ELF-1 (cell line): ENCODE results near the gene USP19.

Source experiments
- DNase-seq: peaks from one replicate; pipeline ENCODE4 v3.0.0-alpha.2; 2016; ENCODE audit warnings: low read depth, low spot score

USP19 gene

DNA sequence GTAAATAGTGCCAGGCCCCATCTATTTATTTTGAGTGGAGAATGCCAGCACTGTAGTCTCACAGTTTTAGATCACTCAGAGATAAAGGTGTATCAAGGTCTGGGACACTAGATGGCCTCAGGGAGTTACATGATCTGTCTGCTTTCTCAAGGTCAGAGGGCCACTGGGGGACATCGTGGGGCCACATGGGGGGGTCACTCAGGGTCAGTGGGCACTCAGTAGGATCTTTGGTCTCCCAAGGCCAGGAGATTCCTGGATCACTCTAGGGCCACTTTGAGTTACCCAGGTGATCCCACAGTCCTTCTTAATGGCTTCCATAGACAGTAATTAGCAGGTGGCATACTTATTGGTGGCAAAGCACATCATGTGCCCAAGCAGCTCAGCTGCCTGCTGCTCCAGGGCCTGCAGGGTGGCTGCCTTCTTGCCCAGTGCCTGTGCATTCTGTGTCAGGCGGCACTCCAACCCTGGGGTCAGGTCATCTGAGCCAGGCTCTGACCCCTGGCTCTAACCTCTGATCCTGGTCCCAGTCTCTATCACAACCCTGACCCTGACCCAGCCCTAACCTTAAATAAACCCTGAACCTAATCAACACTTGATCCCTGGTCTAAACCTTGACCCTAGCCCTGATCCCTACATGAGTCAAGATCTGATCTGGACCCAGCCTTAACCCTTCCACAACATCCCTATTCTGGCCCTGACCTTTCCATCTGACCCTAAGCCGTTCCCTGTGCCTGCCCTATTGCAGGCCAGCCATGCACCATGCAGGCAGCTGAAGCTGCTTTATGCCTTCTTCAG, 14.0 kb upstream of the USP19 start:
- DNase-seq: no peak

DNA sequence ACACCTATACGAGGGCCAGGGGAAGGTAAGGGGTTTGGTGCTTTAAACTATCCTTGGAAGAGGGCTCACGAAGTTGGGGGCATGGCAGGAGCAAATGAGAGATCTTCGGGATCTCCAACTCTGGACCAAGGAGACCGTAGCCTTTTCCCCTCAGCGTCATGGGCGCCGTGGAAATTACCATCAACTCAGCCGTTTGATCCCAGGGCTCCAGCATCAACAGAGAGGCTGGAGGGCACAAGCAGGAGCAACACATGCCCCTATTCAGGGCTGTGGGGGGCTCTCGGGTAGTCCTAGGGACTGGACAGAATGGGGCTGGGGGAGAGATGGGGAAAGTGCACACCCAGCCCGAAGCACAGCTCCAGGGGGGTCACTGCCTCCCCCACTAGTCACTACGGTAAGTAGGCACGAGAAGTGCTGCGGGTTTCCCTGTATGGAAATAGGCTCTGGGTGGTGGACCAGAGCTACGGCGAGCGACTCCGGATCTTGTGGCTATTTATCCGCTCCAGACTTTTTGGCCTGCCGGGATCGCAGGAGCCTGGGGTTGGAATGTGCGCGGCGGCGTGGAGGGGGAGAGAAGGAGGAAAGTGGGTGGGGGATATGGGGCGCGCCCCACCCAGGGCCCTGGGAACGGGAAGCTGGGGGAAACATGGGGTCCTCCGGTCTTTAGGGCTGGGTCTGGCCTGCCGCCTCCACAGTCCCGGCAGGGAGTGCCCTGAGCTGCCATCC, 12.8 kb upstream of the USP19 start:
- peak; percentile 91 for DNase-seq

DNA sequence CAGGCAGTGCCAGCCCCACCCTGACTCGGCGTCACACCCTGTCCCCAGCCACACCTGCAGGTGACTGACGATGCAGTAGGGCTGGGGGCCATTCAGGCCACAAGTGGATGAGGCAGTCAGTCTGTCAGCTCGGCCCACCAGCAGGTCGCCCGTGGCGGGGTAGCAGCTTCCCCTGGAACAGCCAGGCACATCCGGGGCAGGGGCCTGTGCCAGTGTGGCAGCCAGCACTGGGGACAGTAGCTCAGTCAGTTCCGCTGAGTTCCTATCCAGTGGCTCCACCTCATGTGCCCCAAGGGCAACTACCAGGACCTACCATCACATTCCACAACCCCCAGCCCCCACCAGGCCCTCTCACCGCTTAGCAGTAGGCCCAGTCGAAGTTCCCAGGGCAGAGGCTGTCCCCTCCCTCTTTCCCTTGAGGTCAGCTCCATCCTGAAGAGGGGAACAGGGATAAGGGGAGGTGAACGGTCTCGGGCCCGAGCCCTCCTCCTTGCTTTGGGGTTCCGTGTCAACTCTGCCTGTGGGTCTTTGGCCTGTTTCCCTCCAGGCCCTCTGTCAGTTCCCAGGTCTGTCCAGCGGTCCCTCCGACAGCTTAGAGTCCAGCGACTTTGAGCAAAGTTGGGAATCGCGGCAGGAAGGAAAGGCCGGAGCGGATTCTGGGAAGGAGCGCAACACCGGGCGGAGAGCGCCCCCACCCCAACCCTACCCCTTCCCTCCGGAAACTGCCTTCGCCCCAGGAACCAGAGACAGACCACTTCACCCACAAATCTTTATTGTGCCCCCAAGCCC, 12.0 kb upstream of the USP19 start, which contains the start of gene LAMB2:
LAMB2 (minus strand) TSS at position 614 of the 789 bp plus-strand sequence; CDS start at position 431, 183 bp downstream.
- DNase-seq: peak; percentile 94

DNA sequence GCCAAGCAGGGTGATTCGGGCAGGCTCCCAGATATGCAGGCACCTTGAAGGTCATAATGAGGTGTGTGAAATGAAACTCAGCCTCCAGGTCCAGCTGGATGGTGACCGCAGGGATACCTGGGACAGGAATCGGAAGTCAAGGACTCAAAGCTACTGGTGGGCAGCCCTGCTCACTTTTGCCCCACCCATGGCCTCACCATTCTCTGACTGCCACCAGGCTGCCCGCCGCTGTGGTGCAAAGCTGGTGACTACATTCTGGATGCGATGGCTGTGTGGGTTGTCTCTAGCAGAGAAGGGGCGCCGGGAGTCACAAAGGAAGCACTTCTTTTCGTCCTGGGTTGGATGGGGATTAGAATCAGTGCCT, 11.4 kb upstream of the USP19 start:
- no peak for DNase-seq

DNA sequence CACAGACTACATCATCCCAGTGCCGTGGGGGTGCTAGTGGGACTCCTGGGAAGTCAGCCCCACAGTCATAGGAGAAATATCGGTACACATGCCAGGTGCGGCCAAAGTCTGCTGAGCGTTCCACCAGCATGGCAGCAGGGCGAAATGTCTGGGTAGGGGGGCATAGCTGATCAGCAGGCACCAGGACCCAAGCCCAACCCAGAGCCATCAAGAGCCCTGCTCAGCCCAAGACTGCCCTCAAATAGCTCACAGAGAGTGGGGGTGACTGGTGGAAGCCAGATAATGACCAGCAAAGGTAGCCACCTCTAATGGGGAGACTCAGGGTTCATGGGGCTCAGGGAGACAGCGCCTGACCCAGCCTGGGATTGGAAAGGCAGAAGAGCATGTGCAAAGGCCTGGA, 11.0 kb upstream of the USP19 start:
- no peak for DNase-seq

DNA sequence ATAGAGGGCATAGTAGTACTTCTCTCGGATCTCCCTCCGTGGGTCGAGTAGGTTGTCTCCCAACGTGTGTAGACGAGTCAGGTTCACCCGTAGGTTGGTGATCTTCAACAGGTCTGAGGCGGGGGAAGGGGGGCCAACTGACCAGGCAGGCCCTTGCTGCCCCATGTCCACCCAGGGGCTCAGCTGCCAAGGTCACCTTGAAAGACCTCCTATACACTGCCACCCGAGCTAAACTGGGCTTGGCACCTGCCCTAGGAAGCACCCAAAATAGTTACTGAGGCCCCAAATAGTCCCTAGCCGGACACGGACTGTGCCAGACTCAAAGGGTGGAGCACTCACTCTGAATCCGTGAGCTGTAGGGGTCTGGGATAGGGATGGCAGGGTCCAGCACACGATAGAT, 10.4 kb upstream of the USP19 start:
- DNase-seq: no peak

DNA sequence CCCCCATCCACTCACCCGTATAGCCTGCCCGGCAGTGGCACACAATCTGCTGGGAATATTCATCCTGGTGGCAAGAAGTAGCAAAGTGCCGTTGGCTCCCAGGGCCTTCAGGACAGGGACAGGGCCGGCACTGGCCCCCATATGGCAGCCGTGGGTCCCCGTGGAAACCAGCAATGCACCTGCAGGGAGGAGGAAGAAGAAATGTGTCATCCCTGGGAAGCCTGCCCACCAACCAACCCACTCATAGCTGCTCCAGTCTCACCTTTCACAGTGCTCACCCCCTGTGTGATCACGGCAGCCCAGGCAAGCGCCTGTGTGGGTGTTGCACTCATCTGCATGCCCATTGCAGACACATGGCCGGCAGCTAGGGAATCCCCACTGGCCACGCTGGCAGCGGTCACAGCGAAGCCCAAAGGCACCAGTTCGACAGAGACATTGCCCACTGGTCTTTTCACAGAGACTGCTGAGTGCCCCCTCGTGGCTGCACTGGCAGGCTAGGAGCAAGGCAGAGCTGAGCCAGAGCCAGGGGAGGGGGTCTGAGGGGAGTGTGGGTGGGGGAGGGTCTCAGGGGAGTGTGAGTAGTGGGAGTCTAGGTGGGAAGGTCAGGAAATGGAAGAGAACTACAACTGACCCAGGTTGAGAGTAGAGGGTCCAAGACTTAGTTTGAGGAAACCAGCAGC, 4.5 kb upstream of the USP19 start:
- DNase-seq: no peak

DNA sequence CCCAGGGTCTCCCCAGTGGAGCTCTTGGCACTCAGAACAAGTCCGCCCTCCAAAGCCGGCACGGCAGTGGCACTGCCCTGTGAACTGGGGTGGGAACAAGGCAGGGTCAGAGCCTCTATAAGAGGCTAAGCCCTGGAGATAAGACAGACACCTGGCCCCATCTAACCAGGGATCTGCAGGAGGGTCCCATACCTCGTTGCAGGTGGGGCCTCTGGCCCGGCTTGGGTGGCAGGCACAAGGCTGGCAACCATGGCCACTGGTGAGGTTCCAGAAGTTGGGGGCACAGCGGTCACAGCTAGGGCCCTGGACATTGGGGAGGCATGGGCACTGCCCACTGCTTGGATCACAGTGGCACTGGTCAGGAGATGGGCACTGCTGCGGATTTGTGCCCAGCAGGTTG, 3.6 kb upstream of the USP19 start:
- DNase-seq: no peak

DNA sequence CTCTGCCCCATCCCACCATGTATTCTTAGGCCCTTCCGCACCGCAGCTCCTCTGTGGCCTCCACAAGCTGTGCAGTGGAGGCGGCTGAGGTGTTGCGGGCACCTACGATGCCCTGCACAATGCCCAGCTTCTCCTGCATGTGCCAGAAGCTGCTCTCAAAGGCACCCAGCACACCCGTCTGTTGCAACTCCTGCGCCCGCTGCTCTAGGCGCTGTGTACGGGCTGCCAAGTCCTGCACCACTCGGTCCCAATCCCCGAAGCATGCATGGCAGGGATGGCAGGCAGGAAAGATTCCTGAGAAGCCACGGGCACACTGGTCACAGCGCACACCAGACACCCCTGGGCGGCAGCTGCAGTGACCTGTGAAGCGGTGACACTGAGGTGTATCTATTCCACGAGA, 3.1 kb upstream of the USP19 start:
- no peak for DNase-seq

DNA sequence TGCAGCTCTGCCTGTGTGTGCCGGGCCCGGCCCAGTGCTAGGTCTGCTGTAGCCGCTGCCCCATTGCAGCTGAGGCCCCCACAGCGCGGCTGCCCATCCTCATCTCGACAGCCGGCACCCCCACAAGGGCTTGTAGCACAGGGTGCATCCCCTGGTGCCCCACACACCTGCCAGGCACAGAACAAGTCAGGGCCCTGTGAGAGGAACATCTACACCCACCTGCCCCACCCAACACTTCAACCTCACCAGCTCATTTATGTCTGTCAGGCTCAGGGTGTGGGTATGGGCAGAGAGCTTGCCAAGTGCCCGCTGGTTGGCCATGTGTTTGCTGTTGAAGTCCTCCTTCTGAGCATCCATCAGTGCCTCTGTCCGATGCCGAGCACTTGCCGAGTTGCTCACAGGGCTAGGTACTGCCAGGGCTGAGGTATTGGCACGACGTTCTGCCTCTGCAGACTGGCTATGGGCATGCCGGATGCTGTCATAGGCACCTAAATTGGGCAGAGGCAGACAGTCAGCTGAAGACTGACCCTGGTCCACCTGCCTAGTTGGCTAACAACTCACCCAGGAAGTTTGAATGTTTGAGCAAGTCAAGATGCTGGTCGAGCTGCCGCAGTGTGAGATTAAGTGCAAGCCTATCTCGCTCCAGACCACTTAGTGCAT, 2.4 kb upstream of the USP19 start:
- no peak for DNase-seq

DNA sequence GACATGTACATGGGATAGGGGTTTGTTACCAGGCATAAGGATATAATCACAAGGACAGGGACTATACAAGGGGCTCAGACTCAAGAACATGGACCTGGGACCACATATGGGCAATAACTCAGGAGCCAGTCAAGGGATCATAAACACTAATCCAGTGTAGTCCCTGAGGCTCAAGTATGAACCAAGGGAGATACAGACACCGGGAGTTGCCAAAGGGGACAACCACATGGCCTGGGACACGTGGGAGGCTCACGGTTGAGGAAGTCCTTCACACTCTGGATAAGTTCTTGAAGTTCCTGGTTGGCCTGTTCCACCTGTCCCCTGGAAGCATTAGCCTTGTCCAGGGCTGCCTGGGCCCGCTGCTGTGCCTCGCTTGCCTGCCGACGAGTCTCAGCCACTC, 1.8 kb upstream of the USP19 start:
- DNase-seq: no peak

DNA sequence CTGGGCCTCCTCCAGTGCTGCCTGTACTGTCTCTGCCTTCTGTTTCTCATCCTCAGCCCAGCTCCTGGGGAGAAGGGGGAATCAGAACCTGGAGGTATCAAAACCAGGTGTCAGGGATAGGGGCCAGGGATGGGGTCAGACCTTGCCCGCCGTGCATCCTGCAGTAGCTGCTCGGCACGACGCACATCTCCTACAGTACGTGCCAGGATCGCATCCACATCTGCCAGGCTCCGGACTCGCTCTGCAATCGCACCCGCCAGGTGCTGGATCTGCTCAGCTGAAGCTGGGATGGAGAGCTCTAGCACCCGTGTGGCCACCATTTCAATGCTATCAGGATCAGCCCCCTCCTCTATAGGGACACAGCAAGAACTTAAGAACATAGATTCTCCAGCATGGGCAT, 1.4 kb upstream of the USP19 start:
- no peak for DNase-seq

DNA sequence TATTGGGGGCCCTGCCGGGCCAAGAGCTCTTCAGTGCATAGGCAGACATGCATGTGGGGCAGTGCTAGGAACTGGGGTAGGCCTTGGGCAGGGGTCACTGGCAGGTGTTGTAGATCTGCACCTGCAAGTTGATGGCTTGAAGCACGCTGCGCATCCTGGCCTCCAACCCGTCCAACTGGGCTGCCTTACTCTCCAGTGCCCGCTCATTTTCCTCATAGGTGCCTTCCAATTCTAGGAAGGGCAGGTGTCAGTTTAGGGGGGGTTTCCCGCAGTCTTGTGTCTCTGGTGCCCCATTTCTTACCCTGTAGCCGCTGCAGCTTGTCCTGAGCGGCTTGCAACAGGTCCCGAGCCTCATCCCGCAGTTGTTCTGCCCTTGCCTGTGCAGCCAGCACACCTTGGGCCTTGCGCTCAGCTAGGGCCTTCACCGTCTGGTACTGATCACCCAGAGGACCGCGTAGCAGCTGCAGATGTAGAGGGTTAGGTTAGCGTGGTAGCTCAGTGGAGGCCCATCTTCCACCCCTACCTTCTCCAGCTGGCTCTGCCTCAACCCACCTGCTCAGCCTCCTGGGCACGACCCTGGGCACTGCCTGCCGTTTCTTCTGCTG, 611 bp upstream of the USP19 start:
- DNase-seq: no peak

DNA sequence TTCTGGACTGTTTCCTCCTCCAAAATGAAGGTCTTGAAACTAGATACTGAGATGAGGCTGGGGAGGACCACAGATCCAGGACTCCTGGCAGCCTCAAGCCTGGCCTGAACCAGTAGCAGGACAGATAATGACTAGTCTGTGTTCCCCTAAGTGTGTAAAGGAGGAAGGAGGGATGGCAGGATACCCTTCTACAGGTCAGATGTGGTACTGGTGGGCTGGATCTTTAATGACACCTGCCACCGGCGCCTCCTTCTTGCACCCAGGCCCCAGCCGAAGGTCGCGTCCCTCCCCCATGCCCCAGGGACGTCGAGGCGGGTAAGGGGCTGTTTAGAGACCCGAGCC, 556 bp downstream of the USP19 start:
- DNase-seq: no peak

DNA sequence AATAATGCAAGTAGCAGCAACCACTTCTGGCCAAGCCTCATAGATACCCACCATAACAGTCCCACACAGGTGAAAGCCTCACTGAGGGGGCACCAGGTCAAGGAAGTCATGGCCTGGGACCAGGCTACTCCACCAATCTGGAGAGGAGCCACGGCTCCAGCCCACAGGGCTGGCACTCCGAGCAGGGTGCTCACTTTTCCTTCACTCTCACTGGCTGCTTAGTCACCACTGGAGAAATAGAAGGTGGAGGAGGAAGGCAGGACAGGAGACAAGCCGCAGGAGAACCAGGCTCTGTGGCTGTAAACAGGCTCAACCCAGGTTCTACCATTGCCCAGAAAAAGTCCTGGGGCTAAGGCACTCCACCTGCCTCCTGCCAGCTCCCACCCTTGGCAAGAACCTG, 1.2 kb downstream of the USP19 start:
- DNase-seq: no peak

DNA sequence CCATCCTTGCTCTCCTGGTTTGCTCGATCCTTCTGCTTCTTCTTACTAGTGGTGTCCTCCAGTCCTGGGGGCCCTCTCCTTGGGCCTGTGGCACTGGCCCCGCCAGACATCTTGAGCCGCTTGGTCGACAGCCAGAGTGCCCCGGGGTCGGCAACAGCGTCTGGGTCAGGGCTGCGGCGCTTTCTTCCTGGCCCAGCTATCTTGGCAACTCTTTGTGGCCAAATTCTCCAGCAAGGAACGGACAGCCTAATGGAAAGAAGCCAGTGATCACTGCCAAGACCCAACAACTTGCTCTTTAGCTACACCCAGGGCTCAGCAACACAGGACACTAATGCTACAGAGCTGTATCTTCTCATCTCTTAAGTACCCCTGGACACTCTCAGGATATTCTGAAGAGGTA, 1.6 kb downstream of the USP19 start:
- no peak for DNase-seq

DNA sequence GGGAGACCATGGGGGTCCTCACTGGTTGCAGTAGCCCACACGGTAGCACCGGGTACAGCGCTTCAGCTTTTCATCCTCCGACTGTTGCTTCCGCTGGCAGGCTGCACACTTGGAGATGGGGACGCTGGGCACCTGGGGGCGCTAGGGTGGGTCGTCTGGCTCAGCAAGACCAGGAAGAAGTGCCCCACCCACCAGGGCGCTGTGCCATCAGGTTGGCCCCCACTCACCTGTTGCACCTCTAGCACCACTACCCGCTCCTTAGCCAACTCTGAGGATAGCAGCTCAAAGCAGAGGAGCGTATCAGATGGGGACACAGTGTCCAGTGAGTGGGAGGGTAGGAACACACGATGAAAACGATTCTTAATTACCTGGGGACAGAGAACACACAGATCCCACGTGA, 8.4 kb downstream of the USP19 start:
- no peak for DNase-seq

DNA sequence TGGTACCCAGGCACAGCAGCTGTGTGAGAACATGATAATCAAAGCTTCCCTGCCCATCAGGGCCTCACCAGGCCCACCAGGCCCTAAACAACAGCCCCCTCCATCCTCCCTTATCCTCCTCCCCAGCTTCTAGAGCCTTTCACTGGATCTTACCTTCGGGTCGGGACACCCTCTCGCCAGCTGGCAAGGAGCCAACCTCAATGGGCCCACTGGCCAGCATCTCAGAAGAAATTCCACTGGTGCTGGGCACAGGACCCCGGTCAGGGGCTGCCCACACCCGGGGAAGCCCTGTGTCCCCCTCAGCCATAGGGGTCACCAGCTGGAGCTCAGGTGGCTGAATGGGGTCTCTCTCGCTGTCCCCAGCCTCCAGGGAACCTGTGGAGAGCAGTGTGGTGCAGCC, 9.3 kb downstream of the USP19 start:
- no peak for DNase-seq

DNA sequence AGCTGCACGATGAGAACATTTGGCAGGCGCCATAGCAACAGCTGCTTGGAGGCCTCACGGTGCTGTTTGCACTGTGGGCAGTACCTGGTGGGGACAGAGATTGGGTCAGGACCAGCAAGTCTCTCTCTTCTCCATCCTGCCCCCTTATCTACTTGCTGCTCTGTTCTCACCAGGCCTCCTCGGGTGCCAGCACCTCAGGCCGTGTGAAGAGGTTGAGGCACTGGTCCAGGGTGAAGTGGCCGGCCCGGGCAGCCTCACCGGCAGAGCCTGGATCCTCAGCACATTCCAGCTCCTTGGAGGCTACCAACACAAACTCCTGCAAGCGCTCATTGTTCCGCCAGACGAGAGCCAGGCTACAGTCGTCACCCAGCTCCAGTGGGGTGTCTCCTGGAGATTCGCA, 9.8 kb downstream of the USP19 start:
- DNase-seq: no peak

DNA sequence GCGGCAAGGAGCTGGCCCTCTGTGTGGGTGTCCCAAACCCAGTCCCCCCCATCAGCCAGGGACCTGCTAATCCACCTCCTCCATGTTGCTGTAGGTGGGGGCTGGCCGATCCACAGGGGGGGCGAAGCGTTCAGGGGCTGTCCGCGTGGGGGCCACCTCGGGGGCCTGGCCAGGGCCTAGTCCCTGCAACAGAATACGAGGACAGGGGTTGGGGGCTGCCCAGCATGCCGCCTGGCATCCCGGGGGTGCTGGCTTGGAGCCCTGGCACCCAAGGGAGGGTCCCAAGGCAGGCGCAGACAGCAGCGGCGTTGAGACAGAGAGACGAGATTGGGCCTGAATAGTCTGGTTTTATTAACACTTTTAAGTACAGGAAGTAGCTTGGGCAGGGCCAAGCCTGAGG, 12.3 kb downstream of the USP19 start:
- no peak for DNase-seq
